Stimulated activated CD4-positive, alpha-beta T cell treated with anti-CD3 and anti-CD28 coated beads, Interleukin-2, amount 100 ng/mL, for 4 hours (primary cell): ENCODE measurements around the gene TXNRD3.

Source experiments
- DNase-seq: peaks from one replicate; pipeline ENCODE4 v3.0.0-alpha.2; 2020; ENCODE audit warnings: low read depth

Gene TXNRD3

GRCh38 chr3:126671521-126671920 is 16.6 kb upstream of the TXNRD3 start:
- no peak for DNase-seq

- no peak for DNase-seq
Measured at GRCh38 chr3:126668450-126669401, 13.8 kb upstream of the TXNRD3 start.

- no peak for DNase-seq
Measured at GRCh38 chr3:126667631-126668449, 12.9 kb upstream of the TXNRD3 start.

- DNase-seq, result no peak
Measured at GRCh38 chr3:126666658-126667528, 12.0 kb upstream of the TXNRD3 start.

- no peak for DNase-seq
Measured at GRCh38 chr3:126665959-126666657, 11.2 kb upstream of the TXNRD3 start.

GRCh38 chr3:126665221-126665936 is 10.5 kb upstream of the TXNRD3 start:
- DNase-seq, result no peak

GRCh38 chr3:126664591-126665214 is 9.8 kb upstream of the TXNRD3 start:
- DNase-seq, result no peak

GRCh38 chr3:126663750-126664149 is 8.8 kb upstream of the TXNRD3 start:
- DNase-seq, result no peak

- DNase-seq, result no peak
Measured at GRCh38 chr3:126663257-126663656, 8.3 kb upstream of the TXNRD3 start.

GRCh38 chr3:126661532-126662364 is 6.8 kb upstream of the TXNRD3 start:
- no peak for DNase-seq

- no peak for DNase-seq
Measured at GRCh38 chr3:126659915-126660886, 5.3 kb upstream of the TXNRD3 start.

GRCh38 chr3:126658584-126658983 is 3.7 kb upstream of the TXNRD3 start:
- DNase-seq, result no peak

GRCh38 chr3:126657901-126658300 is 3.0 kb upstream of the TXNRD3 start:
- no peak for DNase-seq

- DNase-seq, result no peak
Measured at GRCh38 chr3:126656371-126657134, 1.6 kb upstream of the TXNRD3 start.

- DNase-seq, result no peak
Measured at GRCh38 chr3:126655887-126656286, 963 bp upstream of the TXNRD3 start.

GRCh38 chr3:126649556-126650092 is 5.3 kb downstream of the TXNRD3 start:
- DNase-seq, result no peak

GRCh38 chr3:126646674-126647073 is 8.2 kb downstream of the TXNRD3 start:
- no peak for DNase-seq
